ENCODE results near the gene DOCK4. TPM values are rescaled to one million over a fixed set of nuclear protein-coding genes. Genes with fewer than 3 reads are reported as not detected.

The DOCK4 gene
- total and polyA plus RNA-seq, 2 of the 8 experiments (the other 6 are each of a cell fraction or from before 2014, with no cell fraction given) = 5.1 to 23.6 TPM

GRCh38 chr7:112206238-112206990, at the start of gene DOCK4, which contains the start of gene ZNF277 (continued):
- TF ChIP-seq RAD21 (IDR thresholded peaks at IDR 0.05 in 1 of 2, conservative IDR thresholded peaks at IDR 0.05 in 1 of 2; ENCODE audit: low read depth in 2 of 2, low read length in 2 of 2) = peak; percentile 8 to 24; a peak in 1 of 4 replicates
- TF ChIP-seq CBX5 (IDR thresholded peaks at IDR 0.05; ENCODE audit: low read depth, low read length) = no peak
- TF ChIP-seq KDM4A (IDR thresholded peaks at IDR 0.05; ENCODE audit: low read depth, low read length, severe bottlenecking) = peak; percentile 96
- peak in 1 of 2 experiments; percentile 50; a peak in 1 of 3 replicates for TF ChIP-seq EP300 (IDR thresholded peaks at IDR 0.05; ENCODE audit: borderline replicate concordance in 1 of 2, low read depth in 2 of 2, low read length in 2 of 2)
- TF ChIP-seq EZH2 (IDR thresholded peaks at IDR 0.05; ENCODE audit: low read depth, low read length, severe bottlenecking) = no peak
- no peak for TF ChIP-seq CTBP2 (IDR thresholded peaks at IDR 0.05; ENCODE audit: borderline replicate concordance, insufficient read depth, insufficient read length, low read length)
- no peak for TF ChIP-seq TAF7 (optimal IDR thresholded peaks at IDR 0.05; ENCODE audit: borderline replicate concordance, low read depth, low read length)
- TF ChIP-seq BRCA1 (IDR thresholded peaks at IDR 0.05; ENCODE audit: low read depth, low read length) = no peak
- TF ChIP-seq MAX (IDR thresholded peaks at IDR 0.05) = no peak
- TF ChIP-seq JUND (IDR thresholded peaks at IDR 0.05; ENCODE audit: low read length) = no peak
- TF ChIP-seq POLR2A (IDR thresholded peaks at IDR 0.05; ENCODE audit: control extremely low read depth in 1 of 2, low read depth in 2 of 2, low read length in 2 of 2) = peak in 1 of 2 experiments; percentile 44
- 0 out of 4 replicates have a peak, but pooled peaks have one; percentile 16 to 24 for TF ChIP-seq SIN3A (conservative IDR thresholded peaks at IDR 0.05 in 1 of 2, IDR thresholded peaks at IDR 0.05 in 1 of 2; ENCODE audit: low read depth in 1 of 2, low read length in 2 of 2)
- TF ChIP-seq NRF1 (IDR thresholded peaks at IDR 0.05; ENCODE audit: low read depth, low read length) = no peak
- no peak for TF ChIP-seq RXRA (IDR thresholded peaks at IDR 0.05; ENCODE audit: insufficient read depth, low read depth, low read length)
- peak; percentile 66; the same call in 1 of the 2 replicates for TF ChIP-seq ATF2 (IDR thresholded peaks at IDR 0.05; ENCODE audit: low read length)
- TF ChIP-seq SIX5 (IDR thresholded peaks at IDR 0.05; ENCODE audit: low read depth, low read length) = peak; percentile 78
- no peak for TF ChIP-seq SUZ12 (IDR thresholded peaks at IDR 0.05; ENCODE audit: low read length)
- peak; percentile 11 for TF ChIP-seq ASH2L (IDR thresholded peaks at IDR 0.05; ENCODE audit: low read length)
- TF ChIP-seq KDM5A (IDR thresholded peaks at IDR 0.05; ENCODE audit: low read length) = no peak
- no peak for TF ChIP-seq BACH1 (IDR thresholded peaks at IDR 0.05; ENCODE audit: low read length)
- TF ChIP-seq CHD1 (IDR thresholded peaks at IDR 0.05; ENCODE audit: low read depth, low read length) = no peak

All from H1 (cell line).